IMR-90 (cell line): ENCODE data around the gene GOT1. TPM values are rescaled to one million over a fixed set of nuclear protein-coding genes. Genes with fewer than 3 reads are reported as not detected.

Source experiments
- ATAC-seq: fragments of 200-7000 bp; cut with Tn5 transposase; 2 replicates; pipeline ENCODE4 v1.9.1; 2020; ENCODE audit warnings: low read depth, mild to moderate bottlenecking, moderate library complexity
- BruUV-seq: library from RNA; stranded (reverse); fragments of 400-500 nt; replicated peaks from 2 replicates; lab custom pipeline; 2021; lab: Mats Ljungman, UMichigan
- CTCF ChIA-PET: fragments of 300-600 bp; formaldehyde crosslinking; extraction: SDS; loops from one replicate; lab custom pipeline; 2021; ENCODE audit warnings: antibody characterized with exemption; lab: Yijun Ruan, JAX
- POLR2A ChIA-PET: fragments of 300-600 bp; sonication (Branson Sonifier 250); formaldehyde crosslinking; loops from one replicate; lab custom pipeline; 2022; ENCODE audit warnings: antibody characterized with exemption; ENCODE audit not compliant: unreplicated experiment; lab: Charles Lee
- DNase-seq: peaks from one replicate; pipeline ENCODE4 v3.0.0; 2013
- H2AFZ ChIP-seq: replicated peaks from 2 replicates; pipeline ENCODE3; 2013; ENCODE audit warnings: low read length, mild to moderate bottlenecking; ENCODE audit not compliant: poor library complexity
- H2AK5ac ChIP-seq: 2 replicates; pipeline ENCODE4 v1.6.1; 2013; ENCODE audit warnings: low read depth, low read length, inconsistent platforms
- H2AK9ac ChIP-seq: replicated peaks from 2 replicates; pipeline ENCODE3; 2013; ENCODE audit warnings: mild to moderate bottlenecking, low read depth, low read length, moderate library complexity; ENCODE audit not compliant: poor library complexity
- H2BK120ac ChIP-seq: 2 replicates; pipeline ENCODE4 v1.6.1; 2013; ENCODE audit warnings: low read depth, low read length, inconsistent platforms
- H2BK15ac ChIP-seq: 3 replicates; pipeline ENCODE4 v1.6.1; 2013; ENCODE audit warnings: low read depth, low read length, inconsistent platforms
- H2BK20ac ChIP-seq: 2 replicates; pipeline ENCODE4 v1.6.1; 2013; ENCODE audit warnings: low read depth, mild to moderate bottlenecking, inconsistent platforms, low read length, moderate library complexity
- H2BK5ac ChIP-seq: 2 replicates; pipeline ENCODE4 v1.6.1; 2013; ENCODE audit warnings: mild to moderate bottlenecking, low read depth, low read length, inconsistent platforms; ENCODE audit not compliant: poor library complexity, severe bottlenecking
- H3K14ac ChIP-seq: replicated peaks from 2 replicates; pipeline ENCODE4 v1.6.1; 2013; ENCODE audit warnings: low read depth, low read length, inconsistent platforms
- H3K18ac ChIP-seq: 2 replicates; pipeline ENCODE4 v1.6.1; 2013; ENCODE audit warnings: low read depth, low read length, control low read depth
- H3K23ac ChIP-seq: 2 replicates; pipeline ENCODE4 v1.6.1; 2013; ENCODE audit warnings: low read depth, low read length, inconsistent platforms
- H3K27ac ChIP-seq: 2 replicates; pipeline ENCODE4 v1.5.1; 2013; ENCODE audit warnings: mild to moderate bottlenecking, control low read depth, low read length; ENCODE audit not compliant: insufficient read depth
- H3K27me3 ChIP-seq: 2 replicates; pipeline ENCODE4 v1.6.1; 2013; ENCODE audit warnings: low read length; ENCODE audit not compliant: control insufficient read depth, insufficient read depth
- H3K36me3 ChIP-seq: 2 replicates; pipeline ENCODE4 v1.6.1; 2013; ENCODE audit warnings: low read length, mixed read lengths; ENCODE audit not compliant: control insufficient read depth, insufficient read depth
- H3K4ac ChIP-seq: 2 replicates; pipeline ENCODE4 v1.6.1; 2013; ENCODE audit warnings: low read depth, low read length, inconsistent platforms
- H3K4me1 ChIP-seq: 2 replicates; pipeline ENCODE4 v1.6.1; 2013; ENCODE audit warnings: low read length, mixed read lengths; ENCODE audit not compliant: control insufficient read depth, insufficient read depth
- H3K4me2 ChIP-seq: 2 replicates; pipeline ENCODE4 v1.6.1; 2013; ENCODE audit warnings: low read depth, mild to moderate bottlenecking, control low read depth, low read length, moderate library complexity
- H3K4me3 ChIP-seq: 2 replicates; pipeline ENCODE4 v1.5.1; 2013; ENCODE audit warnings: low read depth, mild to moderate bottlenecking, control low read depth, low read length, moderate library complexity; ENCODE audit not compliant: insufficient read depth
- H3K56ac ChIP-seq: 2 replicates; pipeline ENCODE4 v1.6.1; 2013; ENCODE audit warnings: low read length, inconsistent platforms; ENCODE audit not compliant: insufficient read depth; ENCODE audit errors: extremely low read depth
- H3K79me1 ChIP-seq, 2 experiments: 2 replicates each; pipeline ENCODE4 v1.6.1; 2013; ENCODE audit warnings: low read length in 2 of 2, inconsistent platforms in 1 of 2, low read depth in 1 of 2
- H3K9ac ChIP-seq: 2 replicates; pipeline ENCODE4 v1.6.1; 2013; ENCODE audit warnings: low read depth, low read length, control low read depth
- H3K9me1 ChIP-seq: 2 replicates; pipeline ENCODE4 v1.6.1; 2013; ENCODE audit warnings: low read length, inconsistent platforms; ENCODE audit not compliant: insufficient read depth
- H3K9me3 ChIP-seq: 2 replicates; pipeline ENCODE4 v1.6.1; 2013; ENCODE audit warnings: low read length; ENCODE audit not compliant: control insufficient read depth, insufficient read depth
- H4K20me1 ChIP-seq: 2 replicates; pipeline ENCODE4 v1.6.1; 2013; ENCODE audit warnings: low read length, inconsistent platforms; ENCODE audit not compliant: insufficient read depth
- H4K5ac ChIP-seq: 2 replicates; pipeline ENCODE4 v1.6.1; 2013; ENCODE audit warnings: mild to moderate bottlenecking, low read depth, low read length, control low read depth
- H4K8ac ChIP-seq, 2 experiments: 2 replicates each; pipeline ENCODE4 v1.6.1; 2013; ENCODE audit warnings: low read depth in 2 of 2, low read length in 2 of 2, control low read depth in 1 of 2, inconsistent platforms in 1 of 2
- H4K91ac ChIP-seq: 2 replicates; pipeline ENCODE4 v1.6.1; 2013; ENCODE audit warnings: low read depth, low read length, inconsistent platforms; ENCODE audit not compliant: insufficient read depth
- MAZ ChIP-seq: IDR thresholded peaks from 2 replicates; pipeline ENCODE4 v1.6.1; 2012; ENCODE audit warnings: low read depth, mild to moderate bottlenecking, low read length, improper control_type of control experiment, moderate library complexity, borderline replicate concordance
- RFX5 ChIP-seq: IDR thresholded peaks from 2 replicates; pipeline ENCODE4 v1.8.0; 2012; ENCODE audit warnings: low read depth, mild to moderate bottlenecking, low read length, moderate library complexity
- WGBS, 2 experiments: methylation state at CpG; one replicate each; pipeline versions ENCODE4 v1.1.5 to v1.1.7; 2013; ENCODE audit warnings: missing lambda C conversion rate in 2 of 2; ENCODE audit not compliant: insufficient read length in 1 of 2; ENCODE audit errors: extremely low coverage in 2 of 2; 5-methylcytosine and 5-hydroxymethylcytosine counted together
- dilution Hi-C: fragments of 300-500 bp; cut with HindIII; formaldehyde crosslinking; loops from one replicate; pipeline ENCODE4 v1.14.3; 2018; ENCODE audit warnings: low sequenced_read_pairs; ENCODE audit not compliant: unreplicated experiment
- in situ Hi-C: fragments of 300-500 bp; cut with MboI; formaldehyde crosslinking; loops from 3 replicates; pipeline ENCODE4 v1.14.3; 2019; ENCODE audit warnings: low sequenced_read_pairs, inconsistent platforms, mixed read lengths
- intact Hi-C: fragments of 100-400 bp; cut with micrococcal nuclease; formaldehyde crosslinking; loops from 2 replicates; pipeline ENCODE4 v1.10.0; 2022
- polyA plus RNA-seq, 3 experiments: library from polyadenylated mRNA; depleted of rRNA; stranded (reverse); fragments of >200 nt; gene quantifications; 2 replicates each; pipeline ENCODE4 v1.2.3, GENCODE V29; 2012; ENCODE audit warnings: low replicate concordance in 1 of 3
- total RNA-seq: library from RNA; depleted of rRNA; stranded (reverse); fragments of >200 nt; gene quantifications from 2 replicates; pipeline ENCODE4 v1.2.3, GENCODE V29; 2012

The GOT1 gene
- total and polyA plus RNA-seq, 2 of the 4 experiments (the other 2 are of a cell fraction): 29.4 to 46.1 TPM

GRCh38 chr10:99393036-99393435 is 37.4 kb downstream of the GOT1 start:
- peaks cover 21% of the 10 kb centered on the region for H3K9me1 ChIP-seq
- no peaks in the 10 kb centered on the region; the same call in 1 of the 2 replicates for H3K27me3 ChIP-seq
- no peak overlapping the region for H4K5ac ChIP-seq
- 0 out of 2 replicates have a peak, but pooled peaks have one; percentile 26 for TF ChIP-seq MAZ
- no peak for TF ChIP-seq RFX5
- H3K18ac ChIP-seq: peak overlapping the region; percentile 18; the same call in 1 of the 2 replicates
- H3K4me3 ChIP-seq: no peak overlapping the region
- POLR2A ChIA-PET: no interaction called here
- peak overlapping the region; percentile 74; the same call in 1 of the 3 replicates for H2BK15ac ChIP-seq
- H3K27ac ChIP-seq: no peak overlapping the region
- no peak overlapping the region for H2AK9ac ChIP-seq
- H3K79me1 ChIP-seq: no peaks in the 10 kb centered on the region
- H4K20me1 ChIP-seq: no peaks in the 10 kb centered on the region; the same call in 1 of the 2 replicates
- H3K23ac ChIP-seq: no peak overlapping the region
- H3K14ac ChIP-seq: no peak overlapping the region
- no peak overlapping the region for H4K8ac ChIP-seq
- no peaks in the 10 kb centered on the region for H3K9me3 ChIP-seq
- ATAC-seq: no peak
- H3K9ac ChIP-seq: no peak overlapping the region
- H3K4me2 ChIP-seq: no peak overlapping the region
- DNase-seq: peak; percentile 11
- no peak overlapping the region for H2AK5ac ChIP-seq
- 83% methylated on average over 1 of the region's 2 CpGs; no CpG with 5 or more reads in 1 of the 2 experiments for WGBS, 2 experiments
- no peak overlapping the region for H2BK120ac ChIP-seq
- dilution Hi-C loops: no loop called here
- no peak overlapping the region for H3K4ac ChIP-seq
- H2BK5ac ChIP-seq: peak overlapping the region; percentile 9
- no peak overlapping the region for H3K56ac ChIP-seq
- in situ Hi-C loops: loop anchor here (5.0 kb wide), 1 partner anchor 219 kb away; no protein-coding TSS in a partner anchor
- no peak overlapping the region for H4K91ac ChIP-seq
- no peak overlapping the region for H2AFZ ChIP-seq
- 0 out of 2 replicates have a peak overlapping the region, but pooled peaks have one; percentile 21 for H2BK20ac ChIP-seq
- no TSS peak for BruUV-seq
- CTCF ChIA-PET: interaction anchor here (0.5 to 1.2 kb wide), 5 partner anchors 10 to 219 kb away, joined by 3 read pairs; no protein-coding TSS in a partner anchor
- H3K36me3 ChIP-seq: peaks cover 3% of the 10 kb centered on the region
- H3K4me1 ChIP-seq: peaks cover 12% of the 10 kb centered on the region
- intact Hi-C loops: loop anchor here (5.0 kb wide), 2 partner anchors 154 to 926 kb away; no protein-coding TSS in a partner anchor
